ENCODE measurements around the gene HNRNPL.

- no peak for TF ChIP-seq CTCF (IDR thresholded peaks at IDR 0.05)
- no peak for TF ChIP-seq EZH2 (IDR thresholded peaks at IDR 0.05; ENCODE audit: borderline replicate concordance, insufficient read depth, low read depth, low read length, poor library complexity, severe bottlenecking)
Observed at GRCh38 chr19:38891771-38892170, 42.0 kb upstream of the HNRNPL start.
